HG02840 (cell line): ENCODE data around the gene LAX1.

ENCODE experiments used
- ATAC-seq: cut with Tn5 transposase; IDR thresholded peaks from one replicate; pipeline ENCODE4 v1.9.1; 2021; ENCODE audit warnings: mild to moderate bottlenecking, moderate library complexity, moderate number of reproducible peaks; ENCODE audit not compliant: unreplicated experiment, low FRiP score

LAX1 gene

GRCh38 chr1:203799157-203799556 lies 34.2 kb downstream of the LAX1 start:
- ATAC-seq, result no peak

GRCh38 chr1:203799971-203800370 lies 35.0 kb downstream of the LAX1 start:
- no peak for ATAC-seq

- ATAC-seq, result no peak
Observed at GRCh38 chr1:203805689-203806088, 40.7 kb downstream of the LAX1 start.

GRCh38 chr1:203807196-203807595 lies 42.2 kb downstream of the LAX1 start:
- ATAC-seq, result no peak

- ATAC-seq, result no peak
Observed at GRCh38 chr1:203813581-203814341, 48.8 kb downstream of the LAX1 start.

- no peak for ATAC-seq
Observed at GRCh38 chr1:203818399-203818798, 53.4 kb downstream of the LAX1 start.

GRCh38 chr1:203823306-203823705 lies 58.3 kb downstream of the LAX1 start:
- no peak for ATAC-seq
